ENCODE data around the gene LMAN2. TPM values are rescaled to one million over a fixed set of nuclear protein-coding genes. Genes with fewer than 3 reads are reported as not detected.

LMAN2 gene
- total RNA-seq, 2 donors from 2014 or later, result 75.5 to 89.8 TPM

- peak; percentile 94 for ATAC-seq
- peak; percentile 35 to 60 (median 56) for DNase-seq
- no peaks in the 10 kb centered on the region for H3K27me3 Mint-ChIP-seq
- H3K4me3 Mint-ChIP-seq, result peak within 1 kb of the TSS; percentile 96
- peaks cover 51% of the 10 kb centered on the region for H3K4me1 Mint-ChIP-seq
- peak within 1 kb of the TSS; percentile 95 for H3K27ac Mint-ChIP-seq
- H3K9me3 ChIP-seq (ENCODE audit: control insufficient read depth, low read length, poor library complexity, severe bottlenecking), result no peaks in the 10 kb centered on the region
- peaks cover 8% of the 10 kb centered on the region for H3K36me3 Mint-ChIP-seq (ENCODE audit: low read depth)
These were observed 6.2 kb upstream of the LMAN2 start, which contains the start of gene RGS14 for GRCh38 chr5:177357459-177358351. TSS of gene RGS14 (plus strand) at chr5:177357924. CDS start at chr5:177358025, 101 bp downstream.

GRCh38 chr5:177357146-177357458, 5.6 kb upstream of the LMAN2 start:
- no peaks in the 10 kb centered on the region for H3K9me3 ChIP-seq (ENCODE audit: control insufficient read depth, low read length, poor library complexity, severe bottlenecking)
- peak overlapping the region; percentile 96 for H3K4me3 Mint-ChIP-seq
- no peaks in the 10 kb centered on the region for H3K27me3 Mint-ChIP-seq
- H3K4me1 Mint-ChIP-seq, result peaks cover 46% of the 10 kb centered on the region
- ATAC-seq, result peak; percentile 8
- DNase-seq, result no peak
- peak overlapping the region; percentile 95 for H3K27ac Mint-ChIP-seq
- H3K36me3 Mint-ChIP-seq (ENCODE audit: low read depth), result peaks cover 8% of the 10 kb centered on the region

GRCh38 chr5:177356746-177357145, 5.3 kb upstream of the LMAN2 start:
- Mint-ChIP-seq H3K27ac (peak overlapping the region; percentile 95), H3K36me3 (ENCODE audit: low read depth) (peaks cover 8% of the 10 kb centered on the region), H3K4me3 (peak overlapping the region; percentile 96), H3K4me1 (peaks cover 46% of the 10 kb centered on the region), H3K27me3 (no peaks in the 10 kb centered on the region)
- no peak for DNase-seq
- no peaks in the 10 kb centered on the region for H3K9me3 ChIP-seq (ENCODE audit: control insufficient read depth, low read length, poor library complexity, severe bottlenecking)
- ATAC-seq, result no peak

GRCh38 chr5:177355868-177356168, 4.3 kb upstream of the LMAN2 start:
- ATAC-seq, result no peak
- Mint-ChIP-seq H3K27me3 (no peaks in the 10 kb centered on the region), H3K4me1 (peaks cover 46% of the 10 kb centered on the region), H3K27ac (peak overlapping the region; percentile 95), H3K36me3 (ENCODE audit: low read depth) (peaks cover 8% of the 10 kb centered on the region), H3K4me3 (peak overlapping the region; percentile 39)
- H3K9me3 ChIP-seq (ENCODE audit: control insufficient read depth, low read length, poor library complexity, severe bottlenecking), result no peaks in the 10 kb centered on the region
- no peak for DNase-seq

- peaks cover 46% of the 10 kb centered on the region for H3K4me1 Mint-ChIP-seq
- no peaks in the 10 kb centered on the region for H3K9me3 ChIP-seq (ENCODE audit: control insufficient read depth, low read length, poor library complexity, severe bottlenecking)
- peak overlapping the region; percentile 95 for H3K27ac Mint-ChIP-seq
- H3K27me3 Mint-ChIP-seq, result no peaks in the 10 kb centered on the region
- peaks cover 8% of the 10 kb centered on the region for H3K36me3 Mint-ChIP-seq (ENCODE audit: low read depth)
- DNase-seq (no peak), ATAC-seq (no peak)
- no peak overlapping the region for H3K4me3 Mint-ChIP-seq
These were observed 3.8 kb upstream of the LMAN2 start for GRCh38 chr5:177355162-177355867.

- DNase-seq (no peak), ATAC-seq (no peak)
- H3K9me3 ChIP-seq (ENCODE audit: control insufficient read depth, low read length, poor library complexity, severe bottlenecking), result no peaks in the 10 kb centered on the region
- Mint-ChIP-seq H3K4me3 (no peak overlapping the region), H3K4me1 (peaks cover 45% of the 10 kb centered on the region), H3K27ac (no peak overlapping the region), H3K27me3 (no peaks in the 10 kb centered on the region), H3K36me3 (ENCODE audit: low read depth) (peaks cover 11% of the 10 kb centered on the region)
These were observed 3.2 kb upstream of the LMAN2 start for GRCh38 chr5:177354711-177355110.

GRCh38 chr5:177354256-177354655, 2.8 kb upstream of the LMAN2 start:
- peaks cover 13% of the 10 kb centered on the region for H3K36me3 Mint-ChIP-seq (ENCODE audit: low read depth)
- peaks cover 46% of the 10 kb centered on the region for H3K4me1 Mint-ChIP-seq
- ATAC-seq (no peak), DNase-seq (no peak)
- no peaks in the 10 kb centered on the region for H3K9me3 ChIP-seq (ENCODE audit: control insufficient read depth, low read length, poor library complexity, severe bottlenecking)
- H3K27ac Mint-ChIP-seq, result no peak overlapping the region
- H3K4me3 Mint-ChIP-seq, result no peak overlapping the region
- H3K27me3 Mint-ChIP-seq, result no peaks in the 10 kb centered on the region

- peak overlapping the region; percentile 12 for H3K4me3 Mint-ChIP-seq
- no peak overlapping the region for H3K27ac Mint-ChIP-seq
- H3K9me3 ChIP-seq (ENCODE audit: control insufficient read depth, low read length, poor library complexity, severe bottlenecking), result no peaks in the 10 kb centered on the region
- ATAC-seq (no peak), DNase-seq (no peak)
- no peaks in the 10 kb centered on the region for H3K27me3 Mint-ChIP-seq
- H3K36me3 Mint-ChIP-seq (ENCODE audit: low read depth), result peaks cover 9% of the 10 kb centered on the region
- H3K4me1 Mint-ChIP-seq, result peaks cover 42% of the 10 kb centered on the region
These were observed 1.6 kb upstream of the LMAN2 start for GRCh38 chr5:177353093-177353492.

GRCh38 chr5:177350776-177351391, 584 bp downstream of the LMAN2 start:
- peaks cover 5% of the 10 kb centered on the region for H3K36me3 Mint-ChIP-seq (ENCODE audit: low read depth)
- no peak for ATAC-seq

GRCh38 chr5:177349762-177350161, 1.7 kb downstream of the LMAN2 start:
- Mint-ChIP-seq H3K27me3 (no peaks in the 10 kb centered on the region), H3K27ac (peak overlapping the region; percentile 88), H3K4me3 (peak overlapping the region; percentile 98), H3K36me3 (ENCODE audit: low read depth) (peaks cover 5% of the 10 kb centered on the region), H3K4me1 (peaks cover 30% of the 10 kb centered on the region)
- DNase-seq, result no peak
- H3K9me3 ChIP-seq (ENCODE audit: control insufficient read depth, low read length, poor library complexity, severe bottlenecking), result no peaks in the 10 kb centered on the region
- ATAC-seq, result no peak

More at GRCh38 chr5:177350776-177351391, 584 bp downstream of the LMAN2 start:
- Mint-ChIP-seq H3K27me3 (no peaks in the 10 kb centered on the region), H3K27ac (peak overlapping the region; percentile 98), H3K4me1 (peaks cover 35% of the 10 kb centered on the region), H3K4me3 (peak overlapping the region; percentile 98)
- no peak for DNase-seq
- no peaks in the 10 kb centered on the region for H3K9me3 ChIP-seq (ENCODE audit: control insufficient read depth, low read length, poor library complexity, severe bottlenecking)

GRCh38 chr5:177349362-177349647, 2.2 kb downstream of the LMAN2 start:
- peaks cover 5% of the 10 kb centered on the region for H3K36me3 Mint-ChIP-seq (ENCODE audit: low read depth)

GRCh38 chr5:177347699-177348098, 3.8 kb downstream of the LMAN2 start:
- DNase-seq (no peak), ATAC-seq (no peak)
- H3K27ac Mint-ChIP-seq, result peak overlapping the region; percentile 67
- no peaks in the 10 kb centered on the region for H3K9me3 ChIP-seq (ENCODE audit: control insufficient read depth, low read length, poor library complexity, severe bottlenecking)
- H3K27me3 Mint-ChIP-seq, result no peaks in the 10 kb centered on the region
- peaks cover 5% of the 10 kb centered on the region for H3K36me3 Mint-ChIP-seq (ENCODE audit: low read depth)
- no peak overlapping the region for H3K4me3 Mint-ChIP-seq
- H3K4me1 Mint-ChIP-seq, result peaks cover 32% of the 10 kb centered on the region

More at GRCh38 chr5:177349362-177349647, 2.2 kb downstream of the LMAN2 start:
- H3K9me3 ChIP-seq (ENCODE audit: control insufficient read depth, low read length, poor library complexity, severe bottlenecking), result no peaks in the 10 kb centered on the region
- ATAC-seq (no peak), DNase-seq (no peak)
- no peaks in the 10 kb centered on the region for H3K27me3 Mint-ChIP-seq
- H3K27ac Mint-ChIP-seq, result peak overlapping the region; percentile 88
- peak overlapping the region; percentile 98 for H3K4me3 Mint-ChIP-seq
- H3K4me1 Mint-ChIP-seq, result peaks cover 27% of the 10 kb centered on the region

GRCh38 chr5:177346820-177347219, 4.6 kb downstream of the LMAN2 start:
- ATAC-seq (no peak), DNase-seq (no peak)
- Mint-ChIP-seq H3K4me1 (peaks cover 29% of the 10 kb centered on the region), H3K27me3 (no peaks in the 10 kb centered on the region), H3K4me3 (no peak overlapping the region), H3K27ac (peak overlapping the region; percentile 67), H3K36me3 (ENCODE audit: low read depth) (peaks cover 5% of the 10 kb centered on the region)
- no peaks in the 10 kb centered on the region for H3K9me3 ChIP-seq (ENCODE audit: control insufficient read depth, low read length, poor library complexity, severe bottlenecking)

All from T-helper 17 cell (primary cell).